K562 (cell line): ENCODE results near the gene TIMP2. TPM values are rescaled to one million over a fixed set of nuclear protein-coding genes. Genes with fewer than 3 reads are reported as not detected.

ENCODE experiments used
- ATAC-seq: fragments of 200-7000 bp; cut with Tn5 transposase; 3 replicates; pipeline ENCODE4 v1.9.1; 2020; ENCODE audit warnings: moderate library complexity
- BruUV-seq: library from RNA; stranded (reverse); fragments of 400-500 nt; replicated peaks from 2 replicates; lab custom pipeline; 2021; lab: Mats Ljungman, UMichigan
- CTCF ChIA-PET: fragments of 300-600 bp; formaldehyde crosslinking; extraction: SDS; loops from one replicate; lab custom pipeline; 2021; ENCODE audit warnings: low intra/inter-chr PET ratio; lab: Yijun Ruan, JAX
- POLR2A ChIA-PET: fragments of 300-600, 350-650 bp; sonication (Branson Sonifier 250); formaldehyde crosslinking; extraction: SDS; loops from one replicate; lab custom pipeline; 2021; ENCODE audit warnings: antibody characterized with exemption, inconsistent platforms; lab: Yijun Ruan, JAX
- DNase-seq, 4 experiments: peaks; one replicate each; pipeline versions ENCODE4 v3.0.0 to v3.0.0-alpha.2; 2011 to 2018; ENCODE audit warnings: low spot score in 3 of 4, mixed read lengths in 3 of 4; ENCODE audit errors: extremely low read depth in 1 of 4
- FAIRE-seq: peaks from 2 replicates; lab custom pipeline; 2011; peaks lifted over from hg19 to GRCh38; lab: Jason Lieb, UNC
- H2AFZ ChIP-seq: 2 replicates; pipeline ENCODE4 v1.6.0; 2011; ENCODE audit warnings: low read depth, low read length, control low read depth, inconsistent platforms
- H3K27ac ChIP-seq: fragments of 200-600 bp; 3 replicates; pipeline ENCODE4 v1.8.0; 2011; ENCODE audit warnings: low read depth, mild to moderate bottlenecking, control low read depth, inconsistent platforms, low read length, moderate library complexity, mixed read lengths; ENCODE audit errors: extremely low read depth
- H3K27me3 ChIP-seq, 2 experiments: fragments of 300-600 bp in 1 of 2; 2 replicates in 1 of 2; 3 replicates in 1 of 2; pipeline versions ENCODE4 v1.6.0 to v1.8.0; 2011; ENCODE audit warnings: inconsistent platforms in 2 of 2, low read length in 2 of 2, mild to moderate bottlenecking in 1 of 2, mixed read lengths in 1 of 2, moderate library complexity in 1 of 2; ENCODE audit not compliant: control insufficient read depth in 2 of 2, insufficient read depth in 2 of 2
- H3K36me3 ChIP-seq: fragments of 300-600 bp; 3 replicates; pipeline ENCODE4 v1.8.0; 2011; ENCODE audit warnings: mild to moderate bottlenecking, low read length, inconsistent platforms; ENCODE audit not compliant: control insufficient read depth, insufficient read depth
- H3K4me1 ChIP-seq, 2 experiments: fragments of 200-600 bp in 1 of 2; replicated peaks in 1 of 2; 2 replicates in 1 of 2; 3 replicates in 1 of 2; pipeline versions ENCODE4 v1.5.1 to v1.8.0; 2011; ENCODE audit warnings: inconsistent platforms in 2 of 2, low read length in 2 of 2, mild to moderate bottlenecking in 1 of 2, mixed read lengths in 1 of 2, moderate library complexity in 1 of 2; ENCODE audit not compliant: control insufficient read depth in 2 of 2, insufficient read depth in 2 of 2
- H3K4me2 ChIP-seq: 2 replicates; pipeline ENCODE4 v1.6.1; 2011; ENCODE audit warnings: low read length, control low read depth, inconsistent platforms, mixed read lengths; ENCODE audit not compliant: insufficient read depth
- H3K4me3 ChIP-seq: fragments of 200-600 bp; sonication (generic), shearing (Covaris generic); 2 replicates; pipeline ENCODE4 v1.5.1; 2016; ENCODE audit warnings: control low read depth, inconsistent platforms
- H3K79me2 ChIP-seq: fragments of 200-600 bp; 3 replicates; pipeline ENCODE4 v1.8.0; 2011; ENCODE audit warnings: low read length, inconsistent platforms; ENCODE audit not compliant: control insufficient read depth, insufficient read depth
- H3K9ac ChIP-seq, 2 experiments: 2 replicates each; pipeline versions ENCODE4 v1.6.0 to v1.6.1; 2011; ENCODE audit warnings: low read depth in 2 of 2, low read length in 2 of 2, control low read depth in 1 of 2, inconsistent platforms in 1 of 2, mild to moderate bottlenecking in 1 of 2, mixed read lengths in 1 of 2; ENCODE audit not compliant: insufficient read depth in 1 of 2
- H3K9me1 ChIP-seq: one replicate; pipeline ENCODE4 v1.6.0; 2011; ENCODE audit warnings: inconsistent platforms, mild to moderate bottlenecking, low read length, moderate library complexity; ENCODE audit not compliant: control insufficient read depth, insufficient read depth
- H3K9me3 ChIP-seq: replicated peaks from 2 replicates; pipeline ENCODE4 v1.5.1; 2011; ENCODE audit warnings: low read depth, low read length, inconsistent platforms; ENCODE audit not compliant: control insufficient read depth, insufficient read depth
- H4K20me1 ChIP-seq: replicated peaks from 2 replicates; pipeline ENCODE4 v1.6.1; 2011; ENCODE audit warnings: low read length, inconsistent platforms, mixed read lengths; ENCODE audit not compliant: control insufficient read depth, insufficient read depth
- DDX20 ChIP-seq: fragments of 450-650 bp; IDR thresholded peaks from 2 replicates; pipeline ENCODE4 v1.6.1; 2016; ENCODE audit warnings: missing genetic modification characterization, low read depth, mild to moderate bottlenecking, missing compliant biosample characterization, moderate library complexity
- GABPB1 ChIP-seq: sonication (generic); formaldehyde crosslinking; IDR thresholded peaks from 2 replicates; pipeline ENCODE4 v1.8.0; 2022; ENCODE audit warnings: mild to moderate bottlenecking, missing genetic modification reagents
- HDAC8 ChIP-seq: fragments of 450-650 bp; IDR thresholded peaks from 2 replicates; pipeline ENCODE4 v1.6.1; 2016; ENCODE audit warnings: mild to moderate bottlenecking, missing genetic modification characterization, moderate library complexity, missing compliant biosample characterization
- MEF2A ChIP-seq: IDR thresholded peaks from 2 replicates; pipeline ENCODE4 v1.6.1; 2011; ENCODE audit warnings: low read depth, mild to moderate bottlenecking, low read length, moderate library complexity; ENCODE audit not compliant: control insufficient read depth
- NFIC ChIP-seq: fragments of 450-650 bp; IDR thresholded peaks from 2 replicates; pipeline ENCODE4 v1.6.1; 2017; ENCODE audit warnings: mild to moderate bottlenecking, inconsistent platforms
- NR4A1 ChIP-seq, 2 experiments: fragments of 250-450 bp in 1 of 2; fragments of 450-650 bp in 1 of 2; sonication (Bioruptor Pico) in 1 of 2; IDR thresholded peaks; 2 replicates each; pipeline versions ENCODE4 v1.4.0 to v1.6.1; 2016 to 2020; ENCODE audit warnings: mild to moderate bottlenecking in 2 of 2, missing compliant biosample characterization in 1 of 2, missing genetic modification characterization in 1 of 2, moderate library complexity in 1 of 2
- RBM17 ChIP-seq: fragments of 200-400 bp; formaldehyde crosslinking; IDR thresholded peaks from 2 replicates; pipeline ENCODE4 v1.6.1; 2017; ENCODE audit warnings: low read depth, mild to moderate bottlenecking, low read length, borderline replicate concordance
- SMARCE1 ChIP-seq: fragments of 450-650 bp; IDR thresholded peaks from 2 replicates; pipeline ENCODE4 v1.7.1; 2016; ENCODE audit warnings: mild to moderate bottlenecking
- SNIP1 ChIP-seq: fragments of 450-650 bp; IDR thresholded peaks from 2 replicates; pipeline ENCODE4 v1.7.1; 2017; ENCODE audit warnings: low read depth, mild to moderate bottlenecking
- SOX6 ChIP-seq: fragments of 450-650 bp; IDR thresholded peaks from 2 replicates; pipeline ENCODE4 v1.6.1; 2014; ENCODE audit warnings: mild to moderate bottlenecking
- ZNF384 ChIP-seq: IDR thresholded peaks from 2 replicates; pipeline ENCODE4 v1.6.1; 2012; ENCODE audit warnings: low read depth, low read length, improper control_type of control experiment
- ZNF79 ChIP-seq: fragments of 250-450 bp; sonication (Bioruptor Pico); IDR thresholded peaks from 2 replicates; pipeline ENCODE4 v1.4.0; 2020; ENCODE audit warnings: low read depth, mild to moderate bottlenecking, moderate library complexity
- WGBS: fragments of 100-300 bp; shearing (Covaris generic); methylation state at CpG from one replicate; pipeline ENCODE4 v1.1.6; 2016; ENCODE audit warnings: low coverage, mixed read lengths; ENCODE audit not compliant: insufficient coverage; ENCODE audit errors: missing lambda C conversion rate; 5-methylcytosine and 5-hydroxymethylcytosine counted together
- in situ Hi-C: fragments of 300-500 bp; cut with MboI; formaldehyde crosslinking; loops from 4 replicates; pipeline ENCODE4 v1.15.0; 2018; ENCODE audit warnings: inconsistent platforms, mixed read lengths
- intact Hi-C: fragments of 100-400 bp; cut with micrococcal nuclease; formaldehyde crosslinking; loops from 2 replicates; pipeline ENCODE4 v1.14.2; 2022
- polyA plus RNA-seq, 8 experiments: library from polyadenylated mRNA; depleted of rRNA in 4 of 8; stranded (reverse) in 5 of 8; unstranded in 3 of 8; fragments of >200 nt; fragmentation: Nextera tagmentation in 2 of 8; fragmentation: Illumina TruSeq in 1 of 8; extraction: Ambion mirVana in 2 of 8; extraction: Trizol in 1 of 8; gene quantifications; 2 replicates each; pipeline versions ENCODE4 v1.2.1 to v1.2.3, GENCODE V29; 2011 to 2014; ENCODE audit warnings: inconsistent platforms in 1 of 8, missing spikeins in 1 of 8
- total RNA-seq, 7 experiments: library from RNA; depleted of rRNA in 6 of 7; stranded (reverse); fragments of >200 nt in 6 of 7; fragmentation: Illumina TruSeq in 2 of 7; extraction: Trizol in 2 of 7; gene quantifications; 2 replicates each; pipeline versions ENCODE4 v1.2.1 to v1.2.3, GENCODE V29; 2011 to 2021; ENCODE audit warnings: low replicate concordance in 1 of 7
- TF ChIP-seq, protein P1 (sequence below): fragments of 450-650 bp; IDR thresholded peaks from 2 replicates; pipeline ENCODE4 v1.6.1; 2018; ENCODE audit warnings: mild to moderate bottlenecking, low read depth; ENCODE audit not compliant: partially characterized antibody
- TF ChIP-seq, protein P2 (sequence below), 2 experiments: fragments of 450-650 bp in 1 of 2; sonication (generic) in 1 of 2; formaldehyde crosslinking in 1 of 2; IDR thresholded peaks in 1 of 2; conservative IDR thresholded peaks in 1 of 2; 2 replicates each; pipeline versions ENCODE4 v1.6.1 to v1.8.1; 2016 to 2023; ENCODE audit warnings: mild to moderate bottlenecking in 2 of 2, moderate library complexity in 2 of 2, inconsistent platforms in 1 of 2, missing genetic modification reagents in 1 of 2
- TF ChIP-seq, protein P3 (sequence below): sonication (generic); formaldehyde crosslinking; IDR thresholded peaks from 2 replicates; pipeline ENCODE4 v1.8.1; 2023; ENCODE audit warnings: mild to moderate bottlenecking, missing genetic modification reagents

The TIMP2 gene
- total and polyA plus RNA-seq, 9 of the 15 experiments (the other 6 are each of a cell fraction or from before 2014, with no cell fraction given), result 0.55 TPM; not detected in 8

DNA sequence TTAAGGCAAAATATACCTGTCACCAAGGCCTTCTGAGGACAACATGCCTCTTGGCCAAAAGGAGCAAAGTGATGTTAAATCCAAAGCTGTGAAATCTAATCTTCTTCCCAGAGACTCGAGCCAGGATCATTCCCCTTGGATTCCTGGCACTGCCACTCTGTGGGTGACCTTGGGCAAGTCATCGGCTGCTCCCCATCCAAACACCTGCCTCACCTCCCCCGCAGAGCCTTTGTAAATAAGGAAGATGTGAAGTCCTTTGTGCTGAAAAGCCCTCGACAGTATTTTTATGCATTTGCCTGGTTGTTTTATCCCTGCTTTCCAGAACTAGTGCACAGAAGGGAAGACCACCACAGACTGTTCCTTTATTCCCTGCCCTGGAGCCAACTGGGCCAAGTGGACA lies 16.8 kb downstream of the TIMP2 start (continued):
- TF ChIP-seq SOX6 (no peak), HDAC8 (tag) (no peak), MEF2A (no peak), ZNF384 (no peak)

DNA sequence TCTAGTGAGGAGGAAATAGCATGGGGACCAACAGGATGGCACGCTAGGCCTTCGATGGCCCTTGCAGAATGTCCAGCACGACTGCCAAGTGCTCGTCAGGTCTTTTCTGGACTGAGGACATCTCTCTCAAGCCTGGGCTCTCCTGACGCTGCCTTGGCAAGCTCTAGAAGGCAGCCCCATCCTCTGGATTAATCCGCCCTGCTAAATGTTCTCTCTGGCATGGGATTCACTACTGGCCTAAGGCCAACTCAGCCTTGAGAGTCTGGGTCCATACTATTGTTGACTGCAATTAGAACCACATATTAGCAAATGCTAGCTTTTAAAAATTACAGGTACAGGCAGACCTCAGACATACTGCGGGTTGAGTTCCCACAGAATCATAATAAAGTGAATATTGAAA lies 19.6 kb downstream of the TIMP2 start:
- no peak overlapping the region for H3K9ac ChIP-seq
- H3K36me3 ChIP-seq, result no peaks in the 10 kb centered on the region
- H3K79me2 ChIP-seq, result no peaks in the 10 kb centered on the region
- no peak overlapping the region for H3K4me3 ChIP-seq
- no peak for DNase-seq
- 3% methylated on average over 7 of the region's 7 CpGs for WGBS
- BruUV-seq, result no TSS peak
- POLR2A ChIA-PET, result interaction anchor here (0.7 to 1.2 kb wide), 5 partner anchors 10 to 18 kb away, joined by 3 to 4 read pairs (median 4); no protein-coding TSS in a partner anchor
- no peaks in the 10 kb centered on the region for H3K9me1 ChIP-seq
- no peaks in the 10 kb centered on the region for H3K9me3 ChIP-seq
- H3K4me2 ChIP-seq, result no peak overlapping the region
- H3K27me3 ChIP-seq, result peaks cover 52 to 83% of the 10 kb centered on the region in 2 experiments
- intact Hi-C loops, result no loop called here
- in situ Hi-C loops, result no loop called here
- H3K27ac ChIP-seq, result no peak overlapping the region
- ATAC-seq, result no peak
- H2AFZ ChIP-seq, result no peak overlapping the region
- no peak for FAIRE-seq
- peaks cover 0 to 10% of the 10 kb centered on the region in 2 experiments; a peak in 2 of 5 replicates for H3K4me1 ChIP-seq
- CTCF ChIA-PET, result no interaction called here
- peaks cover 5% of the 10 kb centered on the region; the same call in 1 of the 2 replicates for H4K20me1 ChIP-seq
- TF ChIP-seq SNIP1 (no peak), SMARCE1 (no peak), ZNF79 (CRISPR knock-in tag) (no peak), DDX20 (tag) (no peak), RBM17 (no peak), GABPB1 (CRISPR knock-in tag) (no peak), NFIC (0 out of 2 replicates have a peak, but pooled peaks have one; percentile 17), NR4A1 (CRISPR knock-in tag; IDR thresholded peaks at IDR 0.05) (no peak), NR4A1 (tag; IDR thresholded peaks at IDR 0.05) (no peak)
- TF ChIP-seq, protein P1, sequence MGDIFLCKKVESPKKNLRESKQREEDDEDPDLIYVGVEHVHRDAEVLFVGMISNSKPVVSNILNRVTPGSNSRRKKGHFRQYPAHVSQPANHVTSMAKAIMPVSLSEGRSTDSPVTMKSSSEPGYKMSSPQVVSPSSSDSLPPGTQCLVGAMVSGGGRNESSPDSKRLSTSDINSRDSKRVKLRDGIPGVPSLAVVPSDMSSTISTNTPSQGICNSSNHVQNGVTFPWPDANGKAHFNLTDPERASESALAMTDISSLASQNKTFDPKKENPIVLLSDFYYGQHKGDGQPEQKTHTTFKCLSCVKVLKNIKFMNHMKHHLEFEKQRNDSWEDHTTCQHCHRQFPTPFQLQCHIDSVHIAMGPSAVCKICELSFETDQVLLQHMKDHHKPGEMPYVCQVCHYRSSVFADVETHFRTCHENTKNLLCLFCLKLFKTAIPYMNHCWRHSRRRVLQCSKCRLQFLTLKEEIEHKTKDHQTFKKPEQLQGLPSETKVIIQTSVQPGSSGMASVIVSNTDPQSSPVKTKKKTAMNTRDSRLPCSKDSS, result no peak
- TF ChIP-seq, protein P2, sequence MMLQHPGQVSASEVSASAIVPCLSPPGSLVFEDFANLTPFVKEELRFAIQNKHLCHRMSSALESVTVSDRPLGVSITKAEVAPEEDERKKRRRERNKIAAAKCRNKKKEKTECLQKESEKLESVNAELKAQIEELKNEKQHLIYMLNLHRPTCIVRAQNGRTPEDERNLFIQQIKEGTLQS (IDR thresholded peaks at IDR 0.05), result no peak
- TF ChIP-seq, protein P2 (CRISPR knock-in tag; conservative IDR thresholded peaks at IDR 0.05), result no peak
- TF ChIP-seq, protein P3, sequence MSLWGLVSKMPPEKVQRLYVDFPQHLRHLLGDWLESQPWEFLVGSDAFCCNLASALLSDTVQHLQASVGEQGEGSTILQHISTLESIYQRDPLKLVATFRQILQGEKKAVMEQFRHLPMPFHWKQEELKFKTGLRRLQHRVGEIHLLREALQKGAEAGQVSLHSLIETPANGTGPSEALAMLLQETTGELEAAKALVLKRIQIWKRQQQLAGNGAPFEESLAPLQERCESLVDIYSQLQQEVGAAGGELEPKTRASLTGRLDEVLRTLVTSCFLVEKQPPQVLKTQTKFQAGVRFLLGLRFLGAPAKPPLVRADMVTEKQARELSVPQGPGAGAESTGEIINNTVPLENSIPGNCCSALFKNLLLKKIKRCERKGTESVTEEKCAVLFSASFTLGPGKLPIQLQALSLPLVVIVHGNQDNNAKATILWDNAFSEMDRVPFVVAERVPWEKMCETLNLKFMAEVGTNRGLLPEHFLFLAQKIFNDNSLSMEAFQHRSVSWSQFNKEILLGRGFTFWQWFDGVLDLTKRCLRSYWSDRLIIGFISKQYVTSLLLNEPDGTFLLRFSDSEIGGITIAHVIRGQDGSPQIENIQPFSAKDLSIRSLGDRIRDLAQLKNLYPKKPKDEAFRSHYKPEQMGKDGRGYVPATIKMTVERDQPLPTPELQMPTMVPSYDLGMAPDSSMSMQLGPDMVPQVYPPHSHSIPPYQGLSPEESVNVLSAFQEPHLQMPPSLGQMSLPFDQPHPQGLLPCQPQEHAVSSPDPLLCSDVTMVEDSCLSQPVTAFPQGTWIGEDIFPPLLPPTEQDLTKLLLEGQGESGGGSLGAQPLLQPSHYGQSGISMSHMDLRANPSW (CRISPR knock-in tag), result no peak
